Measurements from ENCODE around the gene MARCHF5. TPM values are rescaled to one million over a fixed set of nuclear protein-coding genes. Genes with fewer than 3 reads are reported as not detected.
A peak's percentile ranks its signal among the peaks of the same experiment; 100 is the strongest.

Gene MARCHF5, protein sequence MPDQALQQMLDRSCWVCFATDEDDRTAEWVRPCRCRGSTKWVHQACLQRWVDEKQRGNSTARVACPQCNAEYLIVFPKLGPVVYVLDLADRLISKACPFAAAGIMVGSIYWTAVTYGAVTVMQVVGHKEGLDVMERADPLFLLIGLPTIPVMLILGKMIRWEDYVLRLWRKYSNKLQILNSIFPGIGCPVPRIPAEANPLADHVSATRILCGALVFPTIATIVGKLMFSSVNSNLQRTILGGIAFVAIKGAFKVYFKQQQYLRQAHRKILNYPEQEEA
- 10 to 100 TPM; 25.6 to 40.1 (median 33.9) TPM for total RNA-seq
- 10 to 100 TPM; 10.2 to 26.1 TPM for polyA plus RNA-seq
- long read RNA-seq, donor 1, transcript MARCH5-201 (6 exons, 3,926 nt) = major isoform, 92 of 101 reads
- long read RNA-seq, donor 1, partial matches to known transcripts = 4 of 101 reads
- long read RNA-seq, donor 1, other reads (novel, unspliced or antisense) = 5 of 101 reads
- long read RNA-seq, donor 2, transcript MARCH5-201 (6 exons, 3,926 nt) = major isoform, 81 of 98 reads
- long read RNA-seq, donor 2, partial matches to known transcripts = 12 of 98 reads
- long read RNA-seq, donor 2, other reads (novel, unspliced or antisense) = 5 of 98 reads
- long read RNA-seq, donor 3, transcript MARCH5-201 (6 exons, 3,926 nt) = major isoform, 198 of 209 reads
- long read RNA-seq, donor 3, partial matches to known transcripts = 6 of 209 reads
- long read RNA-seq, donor 3, other reads (novel, unspliced or antisense) = 5 of 209 reads

GRCh38 chr10:92290837-92291615, at the start of gene MARCHF5, which contains the start of gene CPEB3:
Gene MARCHF5 (plus strand): TSS chr10:92291167. CDS start chr10:92291495, 328 bp downstream.
Gene CPEB3 (minus strand): TSS chr10:92291078. CDS start chr10:92240350, 50,728 bp downstream.
- TF ChIP-seq CTCF (IDR thresholded peaks at IDR 0.05) = peak; percentile 49 to 76 (median 64)
- intact Hi-C loops (cut with DNase I) = loop anchor here in 9 of 10 donors (2.0 to 10.0 kb wide), 11 partner anchors 48 to 206 kb away; no protein-coding TSS in a partner anchor
- ATAC-seq (peak; percentile 99), DNase-seq (peak; percentile 96)
- H3K27ac ChIP-seq = peak within 1 kb of the TSS; percentile 87 to 99 (median 96)
- 0% methylated on average over 78 to 79 of the region's 79 CpGs for WGBS, 2 donors
- H3K4me1 ChIP-seq = peaks cover 0 to 35% (median 17%) of the 10 kb centered on the region in 9 donors
- H3K9me3 ChIP-seq = no peaks in the 10 kb centered on the region
- H3K4me3 ChIP-seq = peak within 1 kb of the TSS; percentile 79 to 99 (median 98)
- no peaks in the 10 kb centered on the region for H3K27me3 ChIP-seq
- peaks cover 0 to 24% (median 8%) of the 10 kb centered on the region in 9 donors for H3K36me3 ChIP-seq

DNA sequence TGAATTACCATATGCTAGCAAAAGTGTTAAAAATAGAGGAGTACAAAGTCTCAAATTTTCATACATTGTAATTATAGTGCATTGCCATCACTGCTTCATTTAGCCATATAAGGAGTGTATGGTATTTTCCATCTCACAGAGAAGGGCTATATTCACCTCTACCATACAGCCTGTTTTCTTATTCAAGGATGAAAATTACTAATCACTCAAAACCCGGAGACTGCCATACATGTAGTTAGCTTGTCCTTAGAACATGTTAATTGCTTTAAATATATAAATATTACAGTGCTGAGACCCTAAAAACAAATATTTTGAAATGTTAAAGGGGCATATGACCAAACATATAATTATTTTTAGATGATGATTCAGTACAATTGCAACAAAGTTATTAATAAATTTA, 49.5 kb upstream of the MARCHF5 start:
- Histone ChIP-seq H3K27ac (peak overlapping the region; percentile 77 to 94 (median 87)), H3K4me1 (peaks cover 3 to 54% (median 33%) of the 10 kb centered on the region in 9 donors), H3K4me3 (peak overlapping the region in 9 of 10 donors; percentile 58 to 91 (median 74)), H3K27me3 (no peaks in the 10 kb centered on the region), H3K36me3 (no peaks in the 10 kb centered on the region), H3K9me3 (no peaks in the 10 kb centered on the region)
- ATAC-seq (no peak), DNase-seq (no peak)
- WGBS, 2 donors = 33 to 38% methylated on average over 1 of the region's 1 CpG
- intact Hi-C loops (cut with DNase I) = loop anchor here in 6 of 10 donors (2.0 to 5.0 kb wide), 4 partner anchors 49 to 155 kb away; partner anchors contain the start of genes CPEB3 (in 6 of the 6) and MARCHF5 (in 6 of the 6)
- no peak for TF ChIP-seq CTCF (IDR thresholded peaks at IDR 0.05)

GRCh38 chr10:92242380-92242779, 48.6 kb upstream of the MARCHF5 start:
- DNase-seq = no peak
- peak overlapping the region in 9 of 10 donors; percentile 58 to 91 (median 74) for H3K4me3 ChIP-seq
- intact Hi-C loops (cut with DNase I) = loop anchor here in 6 of 10 donors (2.0 to 5.0 kb wide), 3 partner anchors 48 to 155 kb away; partner anchors contain the start of genes CPEB3 (in 5 of the 6) and MARCHF5 (in 5 of the 6)
- 38 to 46% methylated on average over 2 of the region's 2 CpGs for WGBS, 2 donors
- H3K4me1 ChIP-seq = peaks cover 3 to 46% (median 26%) of the 10 kb centered on the region in 9 donors
- H3K27me3 ChIP-seq = no peaks in the 10 kb centered on the region
- no peak for TF ChIP-seq CTCF (IDR thresholded peaks at IDR 0.05)
- no peaks in the 10 kb centered on the region for H3K9me3 ChIP-seq
- H3K27ac ChIP-seq = peak overlapping the region; percentile 58 to 94 (median 86)
- no peaks in the 10 kb centered on the region for H3K36me3 ChIP-seq
- no peak for ATAC-seq

Measured in heart right ventricle (tissue), 16 donors.